Ecto neural progenitor cell (in vitro differentiated cells): ENCODE results near the gene FAHD2A.
"Not testable (repeated sequence)": the region's sequence is repeated elsewhere in the genome, so short reads cannot be mapped to it uniquely, and the experiment has no call there.

Experiments used
- DNase-seq: peaks from one replicate; pipeline ENCODE4 v3.0.0-alpha.2; 2018; ENCODE audit warnings: low spot score

Gene FAHD2A

GRCh38 chr2:95376311-95377215 lies 25.9 kb upstream of the FAHD2A start:
- no peak for DNase-seq

GRCh38 chr2:95377216-95378123 lies 25.0 kb upstream of the FAHD2A start:
- no peak for DNase-seq

- not testable (repeated sequence) for DNase-seq
Observed at GRCh38 chr2:95378281-95378680, 24.2 kb upstream of the FAHD2A start.

- no peak for DNase-seq
Observed at GRCh38 chr2:95379371-95379831, 23.1 kb upstream of the FAHD2A start.

- no peak for DNase-seq
Observed at GRCh38 chr2:95380280-95380679, 22.2 kb upstream of the FAHD2A start.

GRCh38 chr2:95380731-95381130 lies 21.8 kb upstream of the FAHD2A start:
- DNase-seq = no peak

- DNase-seq = no peak
Observed at GRCh38 chr2:95381212-95382191, 21.0 kb upstream of the FAHD2A start.

GRCh38 chr2:95382192-95382591 lies 20.3 kb upstream of the FAHD2A start:
- no peak for DNase-seq

GRCh38 chr2:95382686-95383634 lies 19.5 kb upstream of the FAHD2A start:
- DNase-seq = peak; percentile 24

- no peak for DNase-seq
Observed at GRCh38 chr2:95383635-95384027, 18.9 kb upstream of the FAHD2A start.

- DNase-seq = peak; percentile 77
Observed at GRCh38 chr2:95384854-95385569, 17.5 kb upstream of the FAHD2A start.

GRCh38 chr2:95385570-95385984 lies 16.9 kb upstream of the FAHD2A start:
- peak; percentile 43 for DNase-seq

- peak; percentile 28 for DNase-seq
Observed at GRCh38 chr2:95386031-95386430, 16.5 kb upstream of the FAHD2A start.

- peak; percentile 25 for DNase-seq
Observed at GRCh38 chr2:95387358-95387757, 15.2 kb upstream of the FAHD2A start.

- peak; percentile 19 for DNase-seq
Observed at GRCh38 chr2:95388091-95388692, 14.3 kb upstream of the FAHD2A start.

GRCh38 chr2:95388856-95389244 lies 13.7 kb upstream of the FAHD2A start:
- DNase-seq = no peak

GRCh38 chr2:95389245-95390119 lies 13.0 kb upstream of the FAHD2A start:
- DNase-seq = peak; percentile 81

GRCh38 chr2:95390272-95390880 lies 12.1 kb upstream of the FAHD2A start:
- no peak for DNase-seq
